H1 (cell line): Measurements from ENCODE around the gene SCAPER. TPM values are rescaled to one million over a fixed set of nuclear protein-coding genes. Genes with fewer than 3 reads are reported as not detected.

ENCODE experiments used
- CTCF ChIA-PET: fragments of 300-600 bp; sonication (Branson Sonifier 250); formaldehyde crosslinking; loops from one replicate; lab custom pipeline; 2021; ENCODE audit not compliant: partially characterized antibody; lab: Charles Lee
- POLR2A ChIA-PET: fragments of 300-600 bp; sonication (Branson Sonifier 250); formaldehyde crosslinking; loops from one replicate; lab custom pipeline; 2021; ENCODE audit warnings: inconsistent platforms; ENCODE audit not compliant: partially characterized antibody; lab: Charles Lee
- DNase-seq, 2 experiments: peaks; one replicate each; pipeline versions ENCODE4 v3.0.0 to v3.0.0-alpha.2; 2010 to 2022; ENCODE audit warnings: low spot score in 2 of 2, low read depth in 1 of 2, mixed read lengths in 1 of 2
- FAIRE-seq: peaks from 2 replicates; lab custom pipeline; 2011; peaks lifted over from hg19 to GRCh38; lab: Jason Lieb, UNC
- H2AFZ ChIP-seq: 2 replicates; pipeline ENCODE4 v1.8.1; 2012; ENCODE audit warnings: low read length, inconsistent platforms
- H2AK5ac ChIP-seq: 2 replicates; pipeline ENCODE4 v1.6.1; 2013; ENCODE audit warnings: low read depth, low read length
- H2BK120ac ChIP-seq: replicated peaks from 2 replicates; pipeline ENCODE3; 2013; ENCODE audit warnings: low read depth, low read length, inconsistent platforms
- H2BK12ac ChIP-seq: 2 replicates; pipeline ENCODE4 v1.6.1; 2013; ENCODE audit warnings: low read depth, low read length
- H2BK15ac ChIP-seq: 2 replicates; pipeline ENCODE4 v1.6.1; 2013; ENCODE audit warnings: low read length
- H2BK20ac ChIP-seq: 2 replicates; pipeline ENCODE4 v1.6.1; 2013; ENCODE audit warnings: low read length
- H2BK5ac ChIP-seq: 2 replicates; pipeline ENCODE4 v1.6.1; 2013; ENCODE audit warnings: low read depth, low read length
- H3K14ac ChIP-seq: 2 replicates; pipeline ENCODE4 v1.6.1; 2013; ENCODE audit warnings: inconsistent platforms; ENCODE audit not compliant: insufficient read length
- H3K18ac ChIP-seq: 2 replicates; pipeline ENCODE4 v1.6.1; 2013; ENCODE audit warnings: low read length; ENCODE audit errors: extremely low read depth
- H3K23ac ChIP-seq: 2 replicates; pipeline ENCODE4 v1.6.1; 2013; ENCODE audit warnings: inconsistent platforms; ENCODE audit not compliant: insufficient read length
- H3K23me2 ChIP-seq: 2 replicates; pipeline ENCODE4 v1.6.1; 2013; ENCODE audit warnings: low read depth, low read length
- H3K27ac ChIP-seq: 2 replicates; pipeline ENCODE4 v1.6.1; 2011; ENCODE audit warnings: low read depth, low read length, inconsistent platforms
- H3K27me3 ChIP-seq, 4 experiments: replicated peaks in 1 of 4; 1 replicate in 1 of 4; 2 replicates in 3 of 4; pipeline versions ENCODE4 v1.6.1 to v1.8.1; 2011 to 2013; ENCODE audit warnings: low read length in 3 of 4, mild to moderate bottlenecking in 3 of 4, inconsistent platforms in 2 of 4, mixed read lengths in 2 of 4, moderate library complexity in 1 of 4; ENCODE audit not compliant: control insufficient read depth in 3 of 4, insufficient read depth in 3 of 4; ENCODE audit errors: extremely low read depth in 1 of 4
- H3K36me3 ChIP-seq, 4 experiments: 2 replicates each; pipeline versions ENCODE4 v1.6.1 to v1.8.1; 2011 to 2013; ENCODE audit warnings: mild to moderate bottlenecking in 4 of 4, low read length in 3 of 4, moderate library complexity in 2 of 4, control low read depth in 1 of 4, inconsistent platforms in 1 of 4; ENCODE audit not compliant: insufficient read depth in 4 of 4, control insufficient read depth in 2 of 4
- H3K4ac ChIP-seq: replicated peaks from 2 replicates; pipeline ENCODE3; 2013; ENCODE audit warnings: low read length, low read depth, mixed read lengths, inconsistent platforms; ENCODE audit not compliant: insufficient read length
- H3K4me1 ChIP-seq, 4 experiments: replicated peaks in 1 of 4; 1 replicate in 1 of 4; 2 replicates in 3 of 4; pipeline versions ENCODE4 v1.6.1 to v1.8.1; 2011 to 2013; ENCODE audit warnings: low read length in 3 of 4, inconsistent platforms in 2 of 4, mixed read lengths in 1 of 4; ENCODE audit not compliant: insufficient read depth in 4 of 4, control insufficient read depth in 3 of 4
- H3K4me2 ChIP-seq, 2 experiments: 2 replicates each; pipeline versions ENCODE4 v1.6.1 to v1.8.1; 2011 to 2013; ENCODE audit warnings: low read depth in 2 of 2, low read length in 2 of 2, control low read depth in 1 of 2, inconsistent platforms in 1 of 2, mild to moderate bottlenecking in 1 of 2; ENCODE audit not compliant: insufficient read depth in 1 of 2
- H3K4me3 ChIP-seq, 4 experiments: fragments of 200-600, 300-600 bp in 1 of 4; sonication (generic), shearing (Covaris generic), sonication (Bioruptor Twin) in 1 of 4; 2 replicates each; pipeline versions ENCODE4 v1.5.1 to v1.8.1; 2011 to 2016; ENCODE audit warnings: low read length in 4 of 4, low read depth in 3 of 4, control low read depth in 2 of 4, inconsistent platforms in 2 of 4, mild to moderate bottlenecking in 2 of 4, mixed read lengths in 1 of 4, moderate library complexity in 1 of 4; ENCODE audit not compliant: insufficient read depth in 2 of 4; ENCODE audit errors: extremely low read depth in 1 of 4
- H3K56ac ChIP-seq: replicated peaks from 2 replicates; pipeline ENCODE3; 2013; ENCODE audit warnings: low read depth, mild to moderate bottlenecking, mixed read lengths, low read length, inconsistent platforms; ENCODE audit not compliant: insufficient read length
- H3K79me1 ChIP-seq: 2 replicates; pipeline ENCODE4 v1.6.1; 2013; ENCODE audit warnings: low read depth, low read length, control low read depth
- H3K79me2 ChIP-seq, 2 experiments: 2 replicates each; pipeline versions ENCODE4 v1.6.1 to v1.8.1; 2012 to 2013; ENCODE audit warnings: low read length in 2 of 2, mild to moderate bottlenecking in 2 of 2, inconsistent platforms in 1 of 2; ENCODE audit not compliant: insufficient read depth in 2 of 2, control insufficient read depth in 1 of 2
- H3K9ac ChIP-seq, 4 experiments: replicated peaks in 1 of 4; 1 replicate in 1 of 4; 2 replicates in 3 of 4; pipeline versions ENCODE4 v1.6.1 to v1.8.1; 2011 to 2013; ENCODE audit warnings: low read depth in 3 of 4, low read length in 3 of 4, control low read depth in 2 of 4, mild to moderate bottlenecking in 2 of 4, moderate library complexity in 2 of 4, inconsistent platforms in 1 of 4; ENCODE audit errors: extremely low read depth in 1 of 4
- H3K9me3 ChIP-seq, 2 experiments: 2 replicates each; pipeline versions ENCODE4 v1.6.1 to v1.8.1; 2012 to 2013; ENCODE audit warnings: mild to moderate bottlenecking in 2 of 2, moderate library complexity in 2 of 2, control low read depth in 1 of 2, inconsistent platforms in 1 of 2, low read depth in 1 of 2, low read length in 1 of 2, mixed read lengths in 1 of 2; ENCODE audit not compliant: insufficient read depth in 2 of 2
- H4K20me1 ChIP-seq, 2 experiments: replicated peaks in 1 of 2; 2 replicates each; pipeline versions ENCODE3 to v1.8.1; 2011 to 2013; ENCODE audit warnings: inconsistent platforms in 2 of 2, low read length in 2 of 2, mild to moderate bottlenecking in 1 of 2; ENCODE audit not compliant: insufficient read depth in 2 of 2, control insufficient read depth in 1 of 2
- H4K5ac ChIP-seq: 2 replicates; pipeline ENCODE4 v1.6.1; 2013; ENCODE audit warnings: low read length, low read depth, mixed read lengths, inconsistent platforms; ENCODE audit not compliant: insufficient read length
- H4K8ac ChIP-seq: 2 replicates; pipeline ENCODE4 v1.8.0; 2013; ENCODE audit warnings: mild to moderate bottlenecking, moderate library complexity, low read length, inconsistent platforms; ENCODE audit not compliant: insufficient read depth; ENCODE audit errors: extremely low read depth
- H4K91ac ChIP-seq: replicated peaks from 2 replicates; pipeline ENCODE3; 2013; ENCODE audit warnings: low read length, mixed read lengths, inconsistent platforms; ENCODE audit not compliant: insufficient read length
- CBX8 ChIP-seq: fragments of 300-800, 300-1000 bp; sonication (generic); IDR thresholded peaks from 2 replicates; pipeline ENCODE4 v1.7.1; 2016; ENCODE audit warnings: low read depth, low read length, borderline replicate concordance
- KDM4A ChIP-seq: IDR thresholded peaks from one replicate; pipeline ENCODE4 v1.7.1; 2012; ENCODE audit warnings: low read depth, mild to moderate bottlenecking, moderate library complexity, low read length, inconsistent platforms; ENCODE audit not compliant: severe bottlenecking
- RNF2 ChIP-seq: fragments of 200-900, 300-1000 bp; sonication (generic); IDR thresholded peaks from 2 replicates; pipeline ENCODE4 v1.7.1; 2016; ENCODE audit warnings: borderline replicate concordance, low read depth, mild to moderate bottlenecking, antibody characterized with exemption, low read length; ENCODE audit not compliant: poor library complexity, severe bottlenecking; ENCODE audit errors: missing control alignments
- SUZ12 ChIP-seq: fragments of 200-600 bp; sonication (generic); IDR thresholded peaks from 2 replicates; pipeline ENCODE4 v1.6.1; 2012; ENCODE audit warnings: mild to moderate bottlenecking, inconsistent platforms, low read length, moderate library complexity, mixed read lengths
- TCF12 ChIP-seq: IDR thresholded peaks from 2 replicates; pipeline ENCODE4 v1.6.1; 2011; ENCODE audit warnings: low read depth, mild to moderate bottlenecking, low read length
- WGBS, 2 experiments: shearing (Covaris generic) in 1 of 2; methylation state at CpG; one replicate each; pipeline versions ENCODE4 v1.1.6 to v1.1.7; 2013 to 2015; ENCODE audit warnings: low lambda C conversion rate in 2 of 2, mixed read lengths in 2 of 2, inconsistent platforms in 1 of 2, low coverage in 1 of 2, missing lambda C conversion rate in 1 of 2; ENCODE audit not compliant: insufficient replicate concordance in 2 of 2, insufficient coverage in 1 of 2, insufficient read length in 1 of 2; ENCODE audit errors: extremely low coverage in 1 of 2, missing lambda C conversion rate in 1 of 2; 5-methylcytosine and 5-hydroxymethylcytosine counted together
- polyA plus RNA-seq, 7 experiments: library from polyadenylated mRNA; depleted of rRNA in 3 of 7; stranded (reverse) in 5 of 7; unstranded in 2 of 7; fragments of >200 nt in 5 of 7; fragments of 200-250 nt in 2 of 7; gene quantifications; 1 replicate in 5 of 7; 2 replicates in 1 of 7; 4 replicates in 1 of 7; pipeline versions ENCODE4 v1.2.1 to v1.2.3, GENCODE V29; 2011 to 2013; ENCODE audit warnings: missing spikeins in 2 of 7, mixed read lengths in 2 of 7
- total RNA-seq: library from RNA; stranded (reverse); fragmentation: NEBNext Ultra II Directional; extraction: Animal tissue kit (Norgen Biotek cat#: 25700); gene quantifications from 2 replicates; pipeline ENCODE4 v1.2.1, GENCODE V29; 2021

Gene SCAPER
- total and polyA plus RNA-seq, 2 of the 8 experiments (the other 6 are each of a cell fraction or from before 2014, with no cell fraction given) = 1.6 to 6.8 TPM

GRCh38 chr15:76339305-76340197 lies 565.6 kb downstream of the SCAPER start:
- peak overlapping the region; percentile 2 to 55 (median 18); a peak in 5 of 8 replicates for H3K4me3 ChIP-seq
- POLR2A ChIA-PET = interaction anchor here (1.0 to 4.8 kb wide), 2 partner anchors 7 to 89 kb away, joined by 3 to 55 read pairs; no protein-coding TSS in a partner anchor

More at GRCh38 chr15:76339305-76340197, 565.6 kb downstream of the SCAPER start:
- Histone ChIP-seq H4K8ac (peak overlapping the region; percentile 70), H3K23me2 (peaks cover 11% of the 10 kb centered on the region; the same call in 1 of the 2 replicates), H2BK5ac (no peak overlapping the region), H3K79me1 (no peaks in the 10 kb centered on the region), H2BK20ac (0 out of 2 replicates have a peak overlapping the region, but pooled peaks have one; percentile 32), H2BK120ac (no peak overlapping the region), H3K4me1 (peaks cover 0 to 38% (median 26%) of the 10 kb centered on the region in 4 experiments; a peak in 6 of 7 replicates)
- CTCF ChIA-PET = interaction anchor here (1.1 to 1.4 kb wide), 2 partner anchors 149 to 155 kb away, joined by 4 read pairs; no protein-coding TSS in a partner anchor
- TF ChIP-seq KDM4A (peak; percentile 35), TCF12 (no peak), RNF2 (peak; percentile 100), CBX8 (peak; percentile 100; the same call in 1 of the 2 replicates), SUZ12 (peak; percentile 4; the same call in 1 of the 2 replicates)
- TF ChIP-seq, all 59 proteins: peak for 4
- Histone ChIP-seq H3K18ac (peak overlapping the region; percentile 25; the same call in 1 of the 2 replicates), H3K9me3 (peaks cover 0 to 10% of the 10 kb centered on the region in 2 experiments; a peak in 1 of 4 replicates), H2AK5ac (peak overlapping the region; percentile 77; the same call in 1 of the 2 replicates), H4K5ac (no peak overlapping the region), H3K27ac (no peak overlapping the region), H3K9ac (no peak overlapping the region), H2BK12ac (peak overlapping the region; percentile 77; the same call in 1 of the 2 replicates), H3K36me3 (peaks cover 0 to 26% (median 0%) of the 10 kb centered on the region in 4 experiments; a peak in 1 of 8 replicates), H3K14ac (no peak overlapping the region), H3K4ac (no peak overlapping the region), H3K4me2 (peak overlapping the region; percentile 77 to 80), H4K20me1 (peaks cover 10 to 26% of the 10 kb centered on the region in 2 experiments), H3K27me3 (peaks cover 74 to 100% (median 90%) of the 10 kb centered on the region in 4 experiments), H2AFZ (no peak overlapping the region), H2BK15ac (peak overlapping the region; percentile 53; the same call in 1 of the 2 replicates), H3K79me2 (no peaks in the 10 kb centered on the region), H3K23ac (no peak overlapping the region), H4K91ac (peak overlapping the region; percentile 19), H3K56ac (no peak overlapping the region)
- peak in 1 of 2 experiments; percentile 71 for DNase-seq
- WGBS, 2 experiments = 8% methylated on average over 45 of the region's 48 CpGs; no CpG with 5 or more reads in 1 of the 2 experiments
- no peak for FAIRE-seq
